Breast epithelium (tissue), 4 donors: ENCODE measurements around the gene ATG5. TPM values are rescaled to one million over a fixed set of nuclear protein-coding genes. Genes with fewer than 3 reads are reported as not detected.

Experiments used
- DNase-seq, 2 donors: peaks; one replicate each; pipeline ENCODE4 v3.0.0-alpha.2; 2019; ENCODE audit warnings: low spot score in 2 of 2
- H3K27ac ChIP-seq, 2 donors: fragments of 200-600 bp; sonication (generic) in 1 of 2; one replicate each; pipeline ENCODE4 v1.5.1; 2016 to 2019; ENCODE audit warnings: mild to moderate bottlenecking in 1 of 2
- H3K27me3 ChIP-seq, 2 donors: fragments of 200-600 bp; sonication (generic) in 1 of 2; one replicate each; pipeline versions ENCODE4 v1.5.1 to v1.6.0; 2017 to 2019; ENCODE audit warnings: control low read depth in 1 of 2, mild to moderate bottlenecking in 1 of 2
- H3K36me3 ChIP-seq: fragments of 200-600 bp; one replicate; pipeline ENCODE4 v1.5.1; 2019
- H3K4me1 ChIP-seq, 2 donors: fragments of 200-600 bp; sonication (generic); one replicate each; pipeline ENCODE4 v1.5.1; 2016 to 2019; ENCODE audit warnings: control low read depth in 1 of 2
- H3K4me3 ChIP-seq, 3 donors: fragments of 200-600 bp; sonication (generic); 1 replicate in 2 of 3; 2 replicates in 1 of 3; pipeline ENCODE4 v1.5.1; 2016 to 2019; ENCODE audit warnings: mild to moderate bottlenecking in 3 of 3, moderate library complexity in 2 of 3
- H3K9me3 ChIP-seq, 2 donors: fragments of 200-600 bp; sonication (generic) in 1 of 2; one replicate each; pipeline ENCODE4 v1.5.1; 2016 to 2019; ENCODE audit warnings: control low read depth in 1 of 2
- CTCF ChIP-seq, 3 donors: fragments of 450-650 bp; IDR thresholded peaks; one replicate each; pipeline ENCODE4 v1.5.1; 2016 to 2017; ENCODE audit warnings: antibody characterized with exemption in 3 of 3, mild to moderate bottlenecking in 3 of 3, moderate library complexity in 3 of 3
- POLR2A ChIP-seq: fragments of 450-650 bp; IDR thresholded peaks from one replicate; pipeline ENCODE4 v1.6.1; 2016; ENCODE audit warnings: antibody characterized with exemption, mild to moderate bottlenecking, moderate library complexity
- POLR2AphosphoS5 ChIP-seq, 3 donors: sonication (generic); formaldehyde crosslinking; IDR thresholded peaks; one replicate each; pipeline ENCODE4 v1.6.1; 2017; ENCODE audit warnings: antibody characterized with exemption in 3 of 3
- intact Hi-C: fragments of 100-400 bp; cut with DNase I; formaldehyde crosslinking; loops from one replicate; pipeline ENCODE4 v1.15.1; 2023; ENCODE audit warnings: low total_unique reads
- total RNA-seq, 3 donors: library from RNA; depleted of rRNA; stranded (reverse); fragments of >200 nt; gene quantifications; one replicate each; pipeline ENCODE4 v1.1.0, GENCODE V29; 2016

Gene ATG5
- total RNA-seq, 3 donors from 2014 or later = 35.8 to 51.1 (median 45.9) TPM

GRCh38 chr6:106286746-106287145 lies 38.8 kb downstream of the ATG5 start:
- Histone ChIP-seq H3K36me3 (no peaks in the 10 kb centered on the region), H3K4me1 (no peaks in the 10 kb centered on the region), H3K4me3 (no peak overlapping the region), H3K27ac (no peak overlapping the region), H3K27me3 (no peaks in the 10 kb centered on the region), H3K9me3 (no peaks in the 10 kb centered on the region)
- intact Hi-C loops = no loop called here
- TF ChIP-seq POLR2AphosphoS5 (IDR thresholded peaks at IDR 0.05) = no peak
- TF ChIP-seq CTCF (IDR thresholded peaks at IDR 0.05) = no peak
- no peak for TF ChIP-seq POLR2A
- no peak for DNase-seq

- intact Hi-C loops = no loop called here
- H3K27ac ChIP-seq = no peak overlapping the region
- no peak for DNase-seq
- H3K4me3 ChIP-seq = no peak overlapping the region
- no peaks in the 10 kb centered on the region for H3K9me3 ChIP-seq
- H3K36me3 ChIP-seq = no peaks in the 10 kb centered on the region
- H3K27me3 ChIP-seq = no peaks in the 10 kb centered on the region
- TF ChIP-seq CTCF (IDR thresholded peaks at IDR 0.05) = no peak
- TF ChIP-seq POLR2A = no peak
- no peak for TF ChIP-seq POLR2AphosphoS5 (IDR thresholded peaks at IDR 0.05)
- H3K4me1 ChIP-seq = no peaks in the 10 kb centered on the region
Measured at GRCh38 chr6:106283481-106283880, 42.1 kb downstream of the ATG5 start.

GRCh38 chr6:106281661-106282060 lies 43.9 kb downstream of the ATG5 start:
- no peaks in the 10 kb centered on the region for H3K4me1 ChIP-seq
- TF ChIP-seq POLR2A (no peak), CTCF (IDR thresholded peaks at IDR 0.05) (no peak), POLR2AphosphoS5 (IDR thresholded peaks at IDR 0.05) (no peak)
- H3K36me3 ChIP-seq = no peaks in the 10 kb centered on the region
- intact Hi-C loops = no loop called here
- DNase-seq = no peak
- no peaks in the 10 kb centered on the region for H3K27me3 ChIP-seq
- no peak overlapping the region for H3K4me3 ChIP-seq
- H3K9me3 ChIP-seq = no peaks in the 10 kb centered on the region
- H3K27ac ChIP-seq = no peak overlapping the region

GRCh38 chr6:106281088-106281487 lies 44.5 kb downstream of the ATG5 start:
- Histone ChIP-seq H3K4me1 (no peaks in the 10 kb centered on the region), H3K4me3 (no peak overlapping the region), H3K27me3 (no peaks in the 10 kb centered on the region), H3K36me3 (no peaks in the 10 kb centered on the region), H3K27ac (no peak overlapping the region), H3K9me3 (no peaks in the 10 kb centered on the region)
- intact Hi-C loops = no loop called here
- DNase-seq = no peak
- TF ChIP-seq POLR2AphosphoS5 (IDR thresholded peaks at IDR 0.05) (no peak), CTCF (IDR thresholded peaks at IDR 0.05) (no peak), POLR2A (no peak)

GRCh38 chr6:106279179-106279578 lies 46.4 kb downstream of the ATG5 start:
- TF ChIP-seq POLR2AphosphoS5 (IDR thresholded peaks at IDR 0.05) (no peak), CTCF (IDR thresholded peaks at IDR 0.05) (no peak), POLR2A (no peak)
- H3K4me1 ChIP-seq = no peaks in the 10 kb centered on the region
- H3K27ac ChIP-seq = no peak overlapping the region
- intact Hi-C loops = no loop called here
- no peaks in the 10 kb centered on the region for H3K9me3 ChIP-seq
- no peaks in the 10 kb centered on the region for H3K27me3 ChIP-seq
- no peak overlapping the region for H3K4me3 ChIP-seq
- no peak for DNase-seq
- no peaks in the 10 kb centered on the region for H3K36me3 ChIP-seq
